Transverse colon (tissue), 3 donors: ENCODE data around the gene PCDHA1.

Source experiments
- EP300 ChIP-seq: sonication (generic); formaldehyde crosslinking; IDR thresholded peaks from one replicate; pipeline ENCODE4 v1.6.1; 2017; ENCODE audit warnings: antibody characterized with exemption, low read depth
- POLR2A ChIP-seq: fragments of 450-650 bp; IDR thresholded peaks from one replicate; pipeline ENCODE4 v1.6.1; 2016; ENCODE audit warnings: antibody characterized with exemption, mild to moderate bottlenecking, moderate library complexity
- TF ChIP-seq, protein P1 (sequence below), 5 experiments: fragments of 200-600 bp in 3 of 5; fragments of 450-650 bp in 2 of 5; sonication (generic) in 3 of 5; IDR thresholded peaks; 1 replicate in 2 of 5; 2 replicates in 3 of 5; pipeline ENCODE4 v1.5.1; 2016 to 2017; ENCODE audit warnings: antibody characterized with exemption in 5 of 5, inconsistent platforms in 3 of 5, mild to moderate bottlenecking in 2 of 5, moderate library complexity in 1 of 5

DNA sequence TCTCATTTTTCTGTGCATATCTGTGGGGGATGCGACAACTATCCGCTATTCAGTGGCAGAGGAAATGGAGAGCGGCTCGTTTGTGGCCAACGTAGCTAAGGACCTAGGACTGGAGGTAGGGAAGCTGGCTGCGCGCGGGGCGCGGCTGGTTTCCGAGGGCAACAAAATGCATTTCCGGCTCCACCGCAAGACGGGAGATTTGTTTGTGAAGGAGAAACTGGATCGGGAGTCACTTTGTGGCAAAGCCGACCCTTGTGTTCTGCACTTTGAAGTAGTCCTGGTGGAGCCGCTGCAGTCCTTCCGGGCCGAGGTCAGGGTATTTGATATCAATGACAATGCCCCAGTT, 265.6 kb downstream of the PCDHA1 start:
- TF ChIP-seq, protein P1, sequence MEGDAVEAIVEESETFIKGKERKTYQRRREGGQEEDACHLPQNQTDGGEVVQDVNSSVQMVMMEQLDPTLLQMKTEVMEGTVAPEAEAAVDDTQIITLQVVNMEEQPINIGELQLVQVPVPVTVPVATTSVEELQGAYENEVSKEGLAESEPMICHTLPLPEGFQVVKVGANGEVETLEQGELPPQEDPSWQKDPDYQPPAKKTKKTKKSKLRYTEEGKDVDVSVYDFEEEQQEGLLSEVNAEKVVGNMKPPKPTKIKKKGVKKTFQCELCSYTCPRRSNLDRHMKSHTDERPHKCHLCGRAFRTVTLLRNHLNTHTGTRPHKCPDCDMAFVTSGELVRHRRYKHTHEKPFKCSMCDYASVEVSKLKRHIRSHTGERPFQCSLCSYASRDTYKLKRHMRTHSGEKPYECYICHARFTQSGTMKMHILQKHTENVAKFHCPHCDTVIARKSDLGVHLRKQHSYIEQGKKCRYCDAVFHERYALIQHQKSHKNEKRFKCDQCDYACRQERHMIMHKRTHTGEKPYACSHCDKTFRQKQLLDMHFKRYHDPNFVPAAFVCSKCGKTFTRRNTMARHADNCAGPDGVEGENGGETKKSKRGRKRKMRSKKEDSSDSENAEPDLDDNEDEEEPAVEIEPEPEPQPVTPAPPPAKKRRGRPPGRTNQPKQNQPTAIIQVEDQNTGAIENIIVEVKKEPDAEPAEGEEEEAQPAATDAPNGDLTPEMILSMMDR (IDR thresholded peaks at IDR 0.05): no peak
- TF ChIP-seq POLR2A: no peak
- TF ChIP-seq EP300: no peak
